H7 (cell line): Measurements from ENCODE around the gene VSX1. TPM values are rescaled to one million over a fixed set of nuclear protein-coding genes. Genes with fewer than 3 reads are reported as not detected.

Experiments used
- DNase-seq: peaks from one replicate; pipeline ENCODE4 v3.0.0; 2012
- H3K27me3 ChIP-seq: 2 replicates; pipeline ENCODE4 v1.6.0; 2011; ENCODE audit warnings: mild to moderate bottlenecking, low read length; ENCODE audit not compliant: control insufficient read depth, insufficient read depth
- H3K36me3 ChIP-seq: replicated peaks from 2 replicates; pipeline ENCODE4 v1.5.1; 2011; ENCODE audit warnings: low read length; ENCODE audit not compliant: control insufficient read depth, insufficient read depth
- H3K4me3 ChIP-seq: 2 replicates; pipeline ENCODE4 v1.5.1; 2011; ENCODE audit warnings: low read depth, mild to moderate bottlenecking, control low read depth, low read length, moderate library complexity; ENCODE audit not compliant: insufficient read depth
- total RNA-seq: library from RNA; depleted of rRNA; stranded (reverse); fragments of >200 nt; shearing (Covaris generic); gene quantifications from 2 replicates; pipeline ENCODE4 v1.2.3, GENCODE V29; 2014

The VSX1 gene
- total RNA-seq, 1 experiment from 2014 or later = not detected

GRCh38 chr20:25065072-25065624 lies 16.8 kb downstream of the VSX1 start:
- H3K36me3 ChIP-seq = no peaks in the 10 kb centered on the region
- no peak for DNase-seq
- H3K27me3 ChIP-seq = peaks cover 26% of the 10 kb centered on the region
- no peak overlapping the region for H3K4me3 ChIP-seq

GRCh38 chr20:25064561-25065071 lies 17.3 kb downstream of the VSX1 start:
- Histone ChIP-seq H3K36me3 (no peaks in the 10 kb centered on the region), H3K27me3 (peaks cover 32% of the 10 kb centered on the region), H3K4me3 (no peak overlapping the region)
- no peak for DNase-seq

- no peak overlapping the region for H3K4me3 ChIP-seq
- no peak for DNase-seq
- H3K36me3 ChIP-seq = no peaks in the 10 kb centered on the region
- peaks cover 37% of the 10 kb centered on the region for H3K27me3 ChIP-seq
Observed at GRCh38 chr20:25063981-25064380, 18.0 kb downstream of the VSX1 start.

- H3K4me3 ChIP-seq = no peak overlapping the region
- H3K27me3 ChIP-seq = peaks cover 41% of the 10 kb centered on the region
- no peak for DNase-seq
- no peaks in the 10 kb centered on the region for H3K36me3 ChIP-seq
Observed at GRCh38 chr20:25063546-25063945, 18.4 kb downstream of the VSX1 start.

GRCh38 chr20:25062841-25063240 lies 19.1 kb downstream of the VSX1 start:
- no peak for DNase-seq
- no peak overlapping the region for H3K4me3 ChIP-seq
- H3K27me3 ChIP-seq = peaks cover 48% of the 10 kb centered on the region
- no peaks in the 10 kb centered on the region for H3K36me3 ChIP-seq

- Histone ChIP-seq H3K27me3 (peaks cover 57% of the 10 kb centered on the region), H3K4me3 (no peak overlapping the region), H3K36me3 (no peaks in the 10 kb centered on the region)
- no peak for DNase-seq
Observed at GRCh38 chr20:25061821-25062530, 20.0 kb downstream of the VSX1 start.

GRCh38 chr20:25061103-25061799 lies 20.7 kb downstream of the VSX1 start:
- H3K27me3 ChIP-seq = peaks cover 64% of the 10 kb centered on the region
- DNase-seq = no peak
- H3K36me3 ChIP-seq = no peaks in the 10 kb centered on the region
- H3K4me3 ChIP-seq = no peak overlapping the region

GRCh38 chr20:25059866-25060465 lies 22.0 kb downstream of the VSX1 start:
- no peak overlapping the region for H3K4me3 ChIP-seq
- no peak for DNase-seq
- peaks cover 68% of the 10 kb centered on the region for H3K27me3 ChIP-seq
- no peaks in the 10 kb centered on the region for H3K36me3 ChIP-seq

- Histone ChIP-seq H3K4me3 (peak overlapping the region; percentile 43; the same call in 1 of the 2 replicates), H3K27me3 (peaks cover 68% of the 10 kb centered on the region), H3K36me3 (no peaks in the 10 kb centered on the region)
- peak; percentile 67 for DNase-seq
Observed at GRCh38 chr20:25058847-25059810, 22.8 kb downstream of the VSX1 start.

- peaks cover 68% of the 10 kb centered on the region for H3K27me3 ChIP-seq
Observed at GRCh38 chr20:25058051-25058846, 23.7 kb downstream of the VSX1 start, which contains the start of gene ACSS1. Gene ACSS1 (minus strand): TSS chr20:25058139. CDS start chr20:25058102, 37 bp downstream.

GRCh38 chr20:25057234-25058050 lies 24.5 kb downstream of the VSX1 start:
- Histone ChIP-seq H3K36me3 (no peaks in the 10 kb centered on the region), H3K27me3 (peaks cover 64% of the 10 kb centered on the region), H3K4me3 (peak overlapping the region; percentile 43)
- peak; percentile 89 for DNase-seq

More at GRCh38 chr20:25058051-25058846, 23.7 kb downstream of the VSX1 start, which contains the start of gene ACSS1:
- peak within 1 kb of the TSS; percentile 43 for H3K4me3 ChIP-seq
- DNase-seq = peak; percentile 84
- H3K36me3 ChIP-seq = no peaks in the 10 kb centered on the region

GRCh38 chr20:25056690-25057233 lies 25.2 kb downstream of the VSX1 start:
- H3K36me3 ChIP-seq = no peaks in the 10 kb centered on the region
- DNase-seq = no peak
- peaks cover 57% of the 10 kb centered on the region for H3K27me3 ChIP-seq
- peak overlapping the region; percentile 43; the same call in 1 of the 2 replicates for H3K4me3 ChIP-seq
